GM19193 (cell line): ENCODE results near the gene VNN1.

Experiments
- POLR2A ChIP-seq: IDR thresholded peaks from 4 replicates; pipeline ENCODE4 v1.6.1; 2011; ENCODE audit not compliant: insufficient read depth, insufficient read length; ENCODE audit errors: extremely low read depth

Gene VNN1

GRCh38 chr6:132690678-132691077 is 23.2 kb downstream of the VNN1 start:
- no peak for TF ChIP-seq POLR2A

- no peak for TF ChIP-seq POLR2A
Observed at GRCh38 chr6:132687306-132687705, 26.5 kb downstream of the VNN1 start.

GRCh38 chr6:132686531-132686930 is 27.3 kb downstream of the VNN1 start:
- no peak for TF ChIP-seq POLR2A

GRCh38 chr6:132685009-132685408 is 28.8 kb downstream of the VNN1 start:
- TF ChIP-seq POLR2A, result no peak

GRCh38 chr6:132684272-132684671 is 29.6 kb downstream of the VNN1 start:
- no peak for TF ChIP-seq POLR2A

- TF ChIP-seq POLR2A, result no peak
Observed at GRCh38 chr6:132683543-132683942, 30.3 kb downstream of the VNN1 start.

- no peak for TF ChIP-seq POLR2A
Observed at GRCh38 chr6:132675749-132676148, 38.1 kb downstream of the VNN1 start.

- TF ChIP-seq POLR2A, result no peak
Observed at GRCh38 chr6:132675002-132675401, 38.9 kb downstream of the VNN1 start.

GRCh38 chr6:132673376-132674094 is 40.3 kb downstream of the VNN1 start:
- TF ChIP-seq POLR2A, result no peak

- no peak for TF ChIP-seq POLR2A
Observed at GRCh38 chr6:132671295-132671694, 42.6 kb downstream of the VNN1 start.

GRCh38 chr6:132669690-132670291 is 44.1 kb downstream of the VNN1 start:
- TF ChIP-seq POLR2A, result no peak

- TF ChIP-seq POLR2A, result no peak
Observed at GRCh38 chr6:132666118-132666517, 47.7 kb downstream of the VNN1 start.

- TF ChIP-seq POLR2A, result no peak
Observed at GRCh38 chr6:132664309-132665034, 49.4 kb downstream of the VNN1 start.

- TF ChIP-seq POLR2A, result no peak
Observed at GRCh38 chr6:132663661-132664060, 50.2 kb downstream of the VNN1 start.

- no peak for TF ChIP-seq POLR2A
Observed at GRCh38 chr6:132661906-132662305, 51.9 kb downstream of the VNN1 start.

GRCh38 chr6:132659082-132659481 is 54.8 kb downstream of the VNN1 start, which contains the start of gene TAAR1:
TAAR1 (minus strand) TSS chr6:132659182; CDS start chr6:132646003, 13,179 bp downstream.
- TF ChIP-seq POLR2A, result no peak
